T-helper 1 cell (primary cell): ENCODE measurements around the gene PRICKLE4.
"Not testable (repeated sequence)": the region's sequence is repeated elsewhere in the genome, so short reads cannot be mapped to it uniquely, and the experiment has no call there.

ENCODE experiments used
- DNase-seq, 5 donors: peaks; one replicate each; pipeline ENCODE4 v3.0.0-alpha.2; 2012 to 2020

The PRICKLE4 gene

GRCh38 chr6:41746107-41746506, 34.5 kb upstream of the PRICKLE4 start:
- no peak for DNase-seq

- no peak for DNase-seq
Measured at GRCh38 chr6:41747256-41748101, 33.1 kb upstream of the PRICKLE4 start, which contains the start of gene PGC. Gene PGC (minus strand): TSS chr6:41747397. CDS start chr6:41747334, 63 bp downstream.

- no peak for DNase-seq
Measured at GRCh38 chr6:41748102-41748477, 32.5 kb upstream of the PRICKLE4 start.

GRCh38 chr6:41748542-41748941, 32.0 kb upstream of the PRICKLE4 start:
- DNase-seq, result no peak

GRCh38 chr6:41750374-41750773, 30.2 kb upstream of the PRICKLE4 start:
- DNase-seq, result no peak

GRCh38 chr6:41755895-41756294, 24.7 kb upstream of the PRICKLE4 start:
- DNase-seq, result no peak

- no peak for DNase-seq
Measured at GRCh38 chr6:41756354-41756753, 24.2 kb upstream of the PRICKLE4 start.

GRCh38 chr6:41757271-41757670, 23.3 kb upstream of the PRICKLE4 start:
- no peak for DNase-seq

- no peak for DNase-seq
Measured at GRCh38 chr6:41757931-41758640, 22.5 kb upstream of the PRICKLE4 start.

GRCh38 chr6:41758641-41759035, 21.9 kb upstream of the PRICKLE4 start:
- DNase-seq, result no peak

- DNase-seq, result no peak
Measured at GRCh38 chr6:41759106-41759904, 21.3 kb upstream of the PRICKLE4 start.

- no peak for DNase-seq
Measured at GRCh38 chr6:41759905-41760579, 20.5 kb upstream of the PRICKLE4 start.

GRCh38 chr6:41763470-41763869, 17.1 kb upstream of the PRICKLE4 start:
- no peak for DNase-seq

GRCh38 chr6:41766043-41766664, 14.4 kb upstream of the PRICKLE4 start:
- DNase-seq, result not testable (repeated sequence)

GRCh38 chr6:41767112-41767833, 13.3 kb upstream of the PRICKLE4 start:
- DNase-seq, result no peak

GRCh38 chr6:41768545-41769308, 11.9 kb upstream of the PRICKLE4 start:
- DNase-seq, result no peak

- no peak for DNase-seq
Measured at GRCh38 chr6:41769376-41769775, 11.2 kb upstream of the PRICKLE4 start.

GRCh38 chr6:41770381-41771057, 10.1 kb upstream of the PRICKLE4 start:
- DNase-seq, result no peak

GRCh38 chr6:41771058-41771983, 9.3 kb upstream of the PRICKLE4 start:
- no peak for DNase-seq
